Stimulated activated CD4-positive, alpha-beta T cell treated with anti-CD3 and anti-CD28 coated beads, Interleukin-15, amount 100 ng/mL, for 24 hours (primary cell): ENCODE data around the gene HSPB7.
A peak's percentile ranks its signal among the peaks of the same experiment; 100 is the strongest.

Source experiments
- DNase-seq: peaks from one replicate; pipeline ENCODE4 v3.0.0-alpha.2; 2020

The HSPB7 gene

DNA sequence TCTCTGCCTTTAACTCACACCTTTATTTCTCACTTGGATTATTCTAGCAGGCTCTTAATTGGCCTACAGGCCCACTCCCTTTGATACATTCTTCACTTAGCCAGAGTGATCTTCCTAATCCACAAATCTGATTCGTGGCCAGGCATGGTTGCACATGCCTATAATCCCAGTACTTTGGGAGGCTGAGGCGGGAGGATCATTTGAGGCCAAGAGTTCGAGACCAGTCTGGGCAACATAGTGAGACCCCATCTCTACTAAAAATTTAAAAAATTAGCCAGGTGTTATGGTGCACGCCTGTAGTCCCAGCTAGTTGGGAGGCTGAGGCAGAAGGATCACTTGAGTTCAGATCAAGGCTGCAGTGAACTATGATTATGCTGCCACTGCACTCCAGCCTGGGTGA, 44.1 kb downstream of the HSPB7 start:
- DNase-seq = no peak

DNA sequence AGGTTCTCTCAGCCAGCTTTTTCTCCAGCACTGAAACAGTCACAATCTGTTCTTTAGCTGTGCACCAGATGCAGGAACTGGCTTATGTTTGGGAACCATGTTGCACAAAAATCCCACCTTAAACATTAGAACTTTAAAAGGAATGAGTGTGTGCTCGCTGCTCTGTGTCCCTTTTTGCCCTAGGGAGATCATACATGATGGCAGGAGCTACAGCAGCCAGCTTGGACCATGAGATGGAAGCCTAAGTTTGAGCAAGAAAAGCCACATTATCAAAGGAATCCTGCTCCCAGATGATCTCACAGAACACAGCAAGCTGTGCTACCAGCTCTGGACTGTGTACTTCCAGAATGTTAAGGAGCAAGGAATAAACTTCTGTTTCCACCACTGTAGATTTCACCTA, 45.4 kb downstream of the HSPB7 start:
- no peak for DNase-seq

DNA sequence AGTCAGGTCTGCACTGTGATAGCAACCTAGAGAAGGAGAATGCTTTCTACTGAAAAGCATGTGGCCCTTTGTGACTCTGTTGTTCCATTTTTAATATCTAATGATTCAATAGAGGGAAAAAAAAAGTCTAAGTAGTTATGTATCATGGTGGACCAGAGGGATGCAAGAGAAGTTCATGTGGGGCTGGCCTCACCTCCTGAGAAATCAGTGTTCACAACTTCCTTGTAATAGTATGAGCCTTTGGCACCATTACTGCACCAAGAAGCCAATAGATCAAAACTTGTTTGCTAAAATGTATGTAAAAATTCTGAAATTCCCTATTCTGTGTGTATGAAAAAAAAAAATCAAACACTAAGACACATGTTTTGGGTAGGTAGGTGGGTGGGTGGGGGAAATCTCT, 46.9 kb downstream of the HSPB7 start:
- DNase-seq = no peak

DNA sequence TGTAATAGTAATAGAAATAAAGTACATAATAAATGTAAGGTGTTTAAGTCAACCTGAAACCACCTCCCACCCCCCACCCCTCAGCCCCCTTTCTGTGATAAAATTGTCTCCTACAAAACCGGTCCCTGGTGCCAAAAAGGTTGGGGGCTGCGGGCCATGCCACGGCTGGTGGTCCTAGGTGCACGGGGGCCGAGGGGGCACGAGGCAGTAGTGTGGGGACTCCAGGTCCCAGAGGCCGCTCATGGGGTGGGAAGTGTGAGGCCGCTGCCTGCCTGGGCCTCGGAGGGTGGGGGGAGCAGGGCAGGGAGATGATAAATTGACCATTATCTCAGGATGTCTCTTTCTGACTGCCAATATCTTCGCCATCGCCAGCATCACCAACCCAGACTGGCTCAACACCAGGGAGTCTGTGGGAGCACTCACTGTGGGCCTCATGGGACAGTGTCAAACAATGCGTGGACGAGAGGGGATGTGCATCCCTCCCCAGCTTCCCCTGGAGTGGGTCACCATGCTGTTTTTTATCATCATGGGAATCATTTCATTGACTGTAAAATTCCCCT, 48.4 kb downstream of the HSPB7 start:
- no peak for DNase-seq

DNA sequence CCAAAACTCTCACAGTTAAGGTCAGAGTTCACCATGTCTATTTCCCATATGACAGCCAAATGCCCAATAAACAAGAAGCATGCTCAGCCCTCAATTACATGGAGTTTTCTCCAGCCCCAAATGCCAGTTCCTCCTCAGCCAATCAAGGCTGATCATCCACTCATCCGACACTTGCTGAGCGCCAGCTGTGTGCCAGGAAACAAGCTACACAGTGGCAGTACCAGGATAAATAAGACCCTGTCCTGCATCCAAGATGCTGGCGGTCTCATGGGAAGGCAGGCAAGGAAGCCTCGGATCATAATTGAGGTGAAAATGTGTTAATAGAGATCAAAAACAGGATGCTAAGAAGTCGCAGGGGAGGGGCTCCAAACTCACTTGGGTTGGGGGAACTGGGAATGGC, 49.7 kb downstream of the HSPB7 start:
- no peak for DNase-seq

DNA sequence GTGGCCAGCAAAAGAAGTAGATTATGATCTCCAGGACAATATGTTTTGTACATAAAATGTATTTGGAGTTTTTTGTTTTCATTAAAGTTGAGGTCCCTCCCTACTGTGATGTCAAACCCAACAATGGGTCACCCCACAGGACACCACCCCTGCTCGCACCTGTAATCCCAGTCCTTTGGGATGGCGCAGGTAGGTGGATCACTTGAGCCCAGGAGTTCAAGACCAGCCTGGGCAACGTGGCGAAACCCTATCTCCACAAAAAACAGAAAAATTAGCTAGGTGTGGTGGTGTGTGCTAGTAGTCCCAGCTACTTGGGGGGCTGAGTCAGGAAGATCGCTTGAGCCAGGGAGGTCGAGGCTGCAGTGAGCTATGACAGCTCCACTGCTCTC, 50.9 kb downstream of the HSPB7 start:
- no peak for DNase-seq

DNA sequence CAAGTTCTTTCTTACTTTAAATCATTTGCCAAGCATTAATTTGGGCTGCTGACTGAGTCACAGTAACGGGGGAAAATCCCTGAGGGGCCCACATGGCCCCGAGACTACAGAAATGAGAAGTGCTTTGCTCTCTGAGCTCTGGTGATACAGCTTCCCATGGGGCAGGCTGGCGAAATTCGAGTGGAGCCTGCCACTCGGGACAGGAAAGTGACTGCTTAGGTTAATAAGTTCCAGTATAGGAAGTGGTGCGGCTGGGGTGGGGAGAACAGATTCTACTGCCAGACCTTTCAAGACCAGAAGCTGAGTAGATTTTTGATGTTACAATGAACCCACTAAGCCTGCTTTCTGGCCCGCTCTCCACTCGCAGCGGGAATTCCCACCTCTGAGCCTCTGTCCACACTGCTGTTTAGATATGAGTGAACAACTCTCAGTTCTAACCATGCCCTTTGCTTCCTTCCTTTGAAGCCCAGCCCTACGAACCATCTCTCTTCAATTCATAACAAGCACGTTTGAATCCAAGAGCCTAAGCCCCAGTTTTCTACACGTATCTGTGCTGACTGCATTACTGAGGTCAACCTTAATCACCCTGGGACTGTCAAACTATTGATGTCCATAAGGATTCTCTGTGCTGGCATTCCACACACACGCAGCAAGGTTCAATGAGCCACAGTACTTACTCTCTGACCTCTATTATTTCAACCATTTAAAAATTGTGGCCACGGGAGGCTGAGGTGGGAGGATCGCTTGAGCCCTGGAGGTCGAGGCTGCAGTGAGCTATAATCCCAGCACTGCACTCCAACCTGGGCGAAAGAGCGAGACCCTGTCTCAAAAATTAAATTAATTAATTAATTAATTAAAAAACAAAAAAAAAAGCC, 51.5 kb downstream of the HSPB7 start:
- peak; percentile 88 for DNase-seq

DNA sequence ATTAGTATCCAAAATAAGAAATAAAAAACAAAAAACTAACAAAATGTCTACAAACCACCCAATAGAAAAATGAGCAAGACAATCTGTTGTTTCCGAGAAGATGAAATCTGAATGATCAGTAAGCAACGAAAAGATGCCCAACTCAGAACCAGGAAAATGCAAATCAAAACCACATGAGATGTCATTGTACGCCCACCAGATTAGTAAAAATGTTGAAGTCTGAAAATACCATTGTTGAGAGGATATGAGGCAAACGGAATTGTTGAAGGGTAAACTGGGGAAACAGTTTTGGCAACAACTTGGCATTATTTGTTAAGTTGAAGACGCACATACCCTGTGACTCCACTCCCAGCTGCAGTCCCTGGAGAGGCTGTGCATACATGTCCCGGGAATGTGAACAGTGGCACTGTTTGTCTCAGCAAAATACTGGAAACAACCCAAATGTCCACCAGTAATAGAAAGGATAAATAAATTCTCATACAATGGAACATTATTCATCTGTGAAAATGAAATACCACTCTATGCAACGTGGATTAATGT, 52.5 kb downstream of the HSPB7 start:
- no peak for DNase-seq
